Vagina (tissue), 2 donors: ENCODE measurements around the gene ADAMTS16.

Source experiments
- CTCF ChIP-seq, 3 experiments: fragments of 450-650 bp in 2 of 3; fragments of 200-600 bp in 1 of 3; sonication (generic) in 1 of 3; IDR thresholded peaks; one replicate each; pipeline ENCODE4 v1.5.1; 2017 to 2019; ENCODE audit warnings: antibody characterized with exemption in 3 of 3, mild to moderate bottlenecking in 2 of 3, moderate library complexity in 2 of 3
- POLR2A ChIP-seq, 2 donors: fragments of 450-650 bp; IDR thresholded peaks; one replicate each; pipeline ENCODE4 v1.6.1; 2017; ENCODE audit warnings: antibody characterized with exemption in 2 of 2, mild to moderate bottlenecking in 2 of 2, moderate library complexity in 2 of 2
- POLR2AphosphoS5 ChIP-seq, 2 donors: sonication (generic); formaldehyde crosslinking; IDR thresholded peaks; one replicate each; pipeline ENCODE4 v1.9.0; 2017; ENCODE audit warnings: antibody characterized with exemption in 2 of 2, mild to moderate bottlenecking in 2 of 2, low read depth in 1 of 2; ENCODE audit not compliant: insufficient read depth in 1 of 2

GRCh38 chr5:5313101-5313635 lies 173.0 kb downstream of the ADAMTS16 start:
- no peak for TF ChIP-seq CTCF (IDR thresholded peaks at IDR 0.05)
- TF ChIP-seq POLR2AphosphoS5 (IDR thresholded peaks at IDR 0.05; ENCODE audit: insufficient read depth in 1 of 2, low read depth in 1 of 2): no peak
- no peak for TF ChIP-seq POLR2A (IDR thresholded peaks at IDR 0.05)
